Measurements from ENCODE around the gene RNF213. TPM values are rescaled to one million over a fixed set of nuclear protein-coding genes. Genes with fewer than 3 reads are reported as not detected.

RNF213 gene
- total RNA-seq, 4 donors from 2014 or later, result 113 to 174 (median 159) TPM

DNA sequence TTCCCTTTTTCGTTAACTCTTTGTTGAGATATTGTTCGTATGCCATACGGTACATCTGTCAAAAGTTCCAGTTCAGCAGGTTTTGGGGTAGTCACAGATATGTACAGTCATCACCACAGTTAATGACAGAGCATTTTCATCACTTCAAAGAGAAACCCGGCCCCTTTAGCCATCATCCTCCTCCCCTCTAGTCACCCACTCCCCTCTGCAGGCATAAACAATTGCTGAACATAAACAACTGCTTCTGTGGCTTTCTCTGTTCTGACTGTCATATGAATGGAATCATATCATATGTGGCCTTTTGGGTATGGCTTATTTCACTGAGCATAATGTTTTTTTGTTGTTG is 59.3 kb downstream of the RNF213 start:
- H3K4me1 ChIP-seq, result no peaks in the 10 kb centered on the region
- no peak overlapping the region for H3K4me3 ChIP-seq
- intact Hi-C loops (cut with DNase I; ENCODE audit: low total_unique reads), result no loop called here
- no peak for DNase-seq
- no peak for TF ChIP-seq POLR2A (IDR thresholded peaks at IDR 0.05)
- TF ChIP-seq, protein P1, sequence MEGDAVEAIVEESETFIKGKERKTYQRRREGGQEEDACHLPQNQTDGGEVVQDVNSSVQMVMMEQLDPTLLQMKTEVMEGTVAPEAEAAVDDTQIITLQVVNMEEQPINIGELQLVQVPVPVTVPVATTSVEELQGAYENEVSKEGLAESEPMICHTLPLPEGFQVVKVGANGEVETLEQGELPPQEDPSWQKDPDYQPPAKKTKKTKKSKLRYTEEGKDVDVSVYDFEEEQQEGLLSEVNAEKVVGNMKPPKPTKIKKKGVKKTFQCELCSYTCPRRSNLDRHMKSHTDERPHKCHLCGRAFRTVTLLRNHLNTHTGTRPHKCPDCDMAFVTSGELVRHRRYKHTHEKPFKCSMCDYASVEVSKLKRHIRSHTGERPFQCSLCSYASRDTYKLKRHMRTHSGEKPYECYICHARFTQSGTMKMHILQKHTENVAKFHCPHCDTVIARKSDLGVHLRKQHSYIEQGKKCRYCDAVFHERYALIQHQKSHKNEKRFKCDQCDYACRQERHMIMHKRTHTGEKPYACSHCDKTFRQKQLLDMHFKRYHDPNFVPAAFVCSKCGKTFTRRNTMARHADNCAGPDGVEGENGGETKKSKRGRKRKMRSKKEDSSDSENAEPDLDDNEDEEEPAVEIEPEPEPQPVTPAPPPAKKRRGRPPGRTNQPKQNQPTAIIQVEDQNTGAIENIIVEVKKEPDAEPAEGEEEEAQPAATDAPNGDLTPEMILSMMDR (IDR thresholded peaks at IDR 0.05), result no peak
- no peak for TF ChIP-seq EP300 (IDR thresholded peaks at IDR 0.05; ENCODE audit: low read depth)
- no peak for TF ChIP-seq POLR2AphosphoS5 (IDR thresholded peaks at IDR 0.05)
- no peaks in the 10 kb centered on the region for H3K9me3 ChIP-seq
- no peak overlapping the region for H3K27ac ChIP-seq
- in situ Hi-C loops (cut with MboI; ENCODE audit: low pct_ligation_motif_present in 1 of 4, low pct_unique_long_range_greater_than_20kb in 1 of 4, low sequenced_read_pairs in 3 of 4), result no loop called here
- H3K36me3 ChIP-seq, result peaks cover 0 to 62% (median 20%) of the 10 kb centered on the region in 4 donors
- no peaks in the 10 kb centered on the region for H3K27me3 ChIP-seq
- WGBS, 2 donors (ENCODE audit: low coverage in 1 of 2), result 78 to 82% methylated on average over 4 of the region's 4 CpGs

DNA sequence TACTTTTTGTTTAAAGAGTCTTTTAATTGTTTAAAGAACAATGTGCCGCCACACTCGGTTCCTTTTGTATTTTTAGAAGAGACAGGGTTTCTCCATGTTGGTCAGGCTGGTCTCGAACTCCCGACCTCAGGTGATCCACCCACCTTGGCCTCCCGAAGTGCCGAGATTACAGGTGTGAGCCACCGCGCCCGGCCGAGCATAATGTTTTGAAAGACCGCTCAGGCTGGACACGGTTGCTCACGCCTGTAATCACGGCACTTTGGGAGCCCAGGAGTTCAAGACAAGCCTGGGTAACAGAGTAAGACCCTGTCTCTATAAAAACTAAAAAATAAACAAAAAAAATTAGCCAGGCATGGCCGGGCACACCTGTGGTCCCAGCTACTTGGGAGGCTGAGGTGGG is 59.8 kb downstream of the RNF213 start:
- no peaks in the 10 kb centered on the region for H3K4me1 ChIP-seq
- H3K36me3 ChIP-seq, result peaks cover 0 to 67% (median 22%) of the 10 kb centered on the region in 4 donors
- H3K27me3 ChIP-seq, result no peaks in the 10 kb centered on the region
- no peak overlapping the region for H3K27ac ChIP-seq
- no peaks in the 10 kb centered on the region for H3K9me3 ChIP-seq
- in situ Hi-C loops (cut with MboI; ENCODE audit: low pct_ligation_motif_present in 1 of 4, low pct_unique_long_range_greater_than_20kb in 1 of 4, low sequenced_read_pairs in 3 of 4), result no loop called here
- H3K4me3 ChIP-seq, result no peak overlapping the region
- DNase-seq, result no peak
- intact Hi-C loops (cut with DNase I; ENCODE audit: low total_unique reads), result no loop called here
- 92 to 100% methylated on average over 1 to 15 of the region's 15 CpGs for WGBS, 2 donors (ENCODE audit: low coverage in 1 of 2)
- TF ChIP-seq EP300 (IDR thresholded peaks at IDR 0.05; ENCODE audit: low read depth), result no peak
- TF ChIP-seq, protein P1 (IDR thresholded peaks at IDR 0.05), result no peak
- TF ChIP-seq POLR2A (IDR thresholded peaks at IDR 0.05), result no peak
- no peak for TF ChIP-seq POLR2AphosphoS5 (IDR thresholded peaks at IDR 0.05)

DNA sequence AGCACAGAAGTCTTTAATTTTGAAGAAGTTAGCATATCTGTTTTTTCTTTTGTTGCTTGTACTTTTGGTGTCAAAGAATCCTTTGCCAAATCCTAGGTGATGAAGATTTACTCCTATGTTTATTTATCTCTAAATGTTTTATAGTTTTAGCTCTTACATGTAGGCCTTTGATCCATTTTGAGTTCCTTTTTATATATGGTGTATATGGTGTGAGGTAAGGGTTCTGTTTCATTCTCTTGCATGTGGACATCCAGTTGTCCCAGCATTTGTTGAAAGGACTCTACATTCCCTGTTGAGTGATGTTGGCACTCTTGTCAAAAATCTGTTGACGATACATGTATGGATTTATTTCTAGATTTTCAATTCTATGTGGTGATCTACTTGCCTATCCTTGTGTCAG is 62.2 kb downstream of the RNF213 start:
- in situ Hi-C loops (cut with MboI; ENCODE audit: low pct_ligation_motif_present in 1 of 4, low pct_unique_long_range_greater_than_20kb in 1 of 4, low sequenced_read_pairs in 3 of 4) (no loop called here), intact Hi-C loops (cut with DNase I; ENCODE audit: low total_unique reads) (no loop called here)
- DNase-seq, result no peak
- Histone ChIP-seq H3K36me3 (peaks cover 0 to 85% (median 29%) of the 10 kb centered on the region in 4 donors), H3K27ac (no peak overlapping the region), H3K4me3 (no peak overlapping the region), H3K27me3 (no peaks in the 10 kb centered on the region), H3K9me3 (no peaks in the 10 kb centered on the region), H3K4me1 (no peaks in the 10 kb centered on the region)
- 80 to 94% methylated on average over 1 of the region's 1 CpG for WGBS, 2 donors (ENCODE audit: low coverage in 1 of 2)
- TF ChIP-seq POLR2A (IDR thresholded peaks at IDR 0.05), result no peak
- no peak for TF ChIP-seq EP300 (IDR thresholded peaks at IDR 0.05; ENCODE audit: low read depth)
- no peak for TF ChIP-seq POLR2AphosphoS5 (IDR thresholded peaks at IDR 0.05)
- TF ChIP-seq, protein P1 (IDR thresholded peaks at IDR 0.05), result no peak

DNA sequence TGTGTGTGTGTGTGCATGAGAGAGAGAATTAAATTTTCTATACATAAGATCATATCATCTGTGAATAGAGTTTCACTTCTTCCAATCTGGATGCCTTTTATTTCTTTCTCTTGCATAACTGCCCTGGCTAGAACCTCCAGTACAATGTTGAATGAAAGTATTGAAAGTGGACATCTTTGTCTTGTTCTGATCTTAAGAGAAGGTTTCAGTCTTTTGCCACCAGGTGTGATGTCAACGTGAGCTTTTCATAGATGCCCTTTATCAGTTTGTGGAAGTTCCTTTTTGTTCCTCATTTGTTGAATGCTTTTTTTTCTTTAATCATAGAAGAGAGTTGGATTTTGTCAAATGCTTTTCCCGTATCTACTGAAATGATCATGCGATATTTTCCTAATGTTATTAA is 63.3 kb downstream of the RNF213 start:
- Histone ChIP-seq H3K9me3 (no peaks in the 10 kb centered on the region), H3K27me3 (no peaks in the 10 kb centered on the region), H3K4me1 (no peaks in the 10 kb centered on the region), H3K27ac (no peak overlapping the region), H3K4me3 (no peak overlapping the region), H3K36me3 (peaks cover 0 to 87% (median 31%) of the 10 kb centered on the region in 4 donors)
- TF ChIP-seq, protein P1 (IDR thresholded peaks at IDR 0.05), result no peak
- no peak for DNase-seq
- in situ Hi-C loops (cut with MboI; ENCODE audit: low pct_ligation_motif_present in 1 of 4, low pct_unique_long_range_greater_than_20kb in 1 of 4, low sequenced_read_pairs in 3 of 4) (no loop called here), intact Hi-C loops (cut with DNase I; ENCODE audit: low total_unique reads) (no loop called here)
- WGBS, 2 donors (ENCODE audit: low coverage in 1 of 2), result 83 to 88% methylated on average over 3 of the region's 3 CpGs
